Amygdala (tissue), 56 donors: ENCODE measurements around the gene FHAD1.
A peak's percentile ranks its signal among the peaks of the same experiment; 100 is the strongest.

Experiments used
- DNase-seq, 56 donors: peaks; one replicate each; lab custom pipeline; 2025; lab: John Stamatoyannopoulos, UW

FHAD1 gene

GRCh38 chr1:15323351-15323988 lies 76.4 kb downstream of the FHAD1 start:
- peak in 46 of 56 donors; percentile 7 to 85 (median 43) for DNase-seq

- DNase-seq: no peak
These were observed 77.2 kb downstream of the FHAD1 start for GRCh38 chr1:15323989-15324868.

GRCh38 chr1:15324869-15325335 lies 77.9 kb downstream of the FHAD1 start:
- no peak for DNase-seq

- no peak for DNase-seq
These were observed 78.5 kb downstream of the FHAD1 start for GRCh38 chr1:15325375-15326085.

GRCh38 chr1:15326691-15327588 lies 79.9 kb downstream of the FHAD1 start:
- DNase-seq: peak in 1 of 56 donors; percentile 4

GRCh38 chr1:15328351-15329103 lies 81.5 kb downstream of the FHAD1 start:
- DNase-seq: peak in 38 of 56 donors; percentile 11 to 64 (median 34)

- peak in 3 of 56 donors; percentile 11 to 38 (median 34) for DNase-seq
These were observed 82.2 kb downstream of the FHAD1 start for GRCh38 chr1:15329104-15329820.

- DNase-seq: no peak
These were observed 83.0 kb downstream of the FHAD1 start for GRCh38 chr1:15330028-15330427.

GRCh38 chr1:15331180-15331579 lies 84.2 kb downstream of the FHAD1 start:
- no peak for DNase-seq

GRCh38 chr1:15331734-15332133 lies 84.7 kb downstream of the FHAD1 start:
- no peak for DNase-seq

GRCh38 chr1:15332525-15332924 lies 85.5 kb downstream of the FHAD1 start:
- DNase-seq: no peak

GRCh38 chr1:15332952-15333715 lies 86.1 kb downstream of the FHAD1 start:
- DNase-seq: no peak

GRCh38 chr1:15334995-15335394 lies 88.0 kb downstream of the FHAD1 start:
- no peak for DNase-seq

- DNase-seq: no peak
These were observed 89.8 kb downstream of the FHAD1 start for GRCh38 chr1:15336866-15337265.

- DNase-seq: no peak
These were observed 90.8 kb downstream of the FHAD1 start for GRCh38 chr1:15337656-15338402.

- DNase-seq: no peak
These were observed 92.5 kb downstream of the FHAD1 start for GRCh38 chr1:15339570-15339969.

- DNase-seq: no peak
These were observed 94.2 kb downstream of the FHAD1 start for GRCh38 chr1:15341228-15341627.
